ENCODE data around the gene TMEM50B. TPM values are rescaled to one million over a fixed set of nuclear protein-coding genes. Genes with fewer than 3 reads are reported as not detected.
"Not testable (repeated sequence)": the region's sequence is repeated elsewhere in the genome, so short reads cannot be mapped to it uniquely, and the experiment has no call there.

TMEM50B gene
- total and polyA plus RNA-seq, 3 donors from 2014 or later, result 57.8 to 115 (median 70.6) TPM

DNA sequence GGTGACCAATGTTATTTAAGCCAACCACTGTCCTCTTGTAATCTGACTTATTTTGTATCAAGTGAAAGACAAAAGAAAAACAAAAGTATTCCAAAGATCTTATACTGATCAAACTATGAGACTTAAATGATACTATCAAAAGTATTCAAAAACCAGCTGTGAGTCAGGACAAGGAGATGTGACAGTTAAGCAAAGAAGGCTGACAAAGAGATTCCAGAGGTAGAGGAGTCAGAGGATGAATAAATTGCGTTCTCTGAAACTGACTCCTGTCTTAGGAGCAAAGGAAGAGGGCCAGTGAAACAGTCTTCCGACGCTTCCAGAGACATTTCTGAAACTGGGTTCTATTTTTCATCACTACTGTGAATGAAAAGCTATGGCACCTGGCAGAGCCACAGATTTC lies 20.9 kb downstream of the TMEM50B start:
- Histone ChIP-seq H3K27me3 (no peaks in the 10 kb centered on the region), H3K4me3 (no peak overlapping the region), H3K4me1 (no peaks in the 10 kb centered on the region), H3K27ac (no peak overlapping the region), H3K9me3 (no peaks in the 10 kb centered on the region), H3K36me3 (ENCODE audit: low read depth, missing control alignments) (no peaks in the 10 kb centered on the region)
- WGBS, 2 donors, result 93 to 98% methylated on average over 3 of the region's 3 CpGs
- intact Hi-C loops (cut with DNase I; ENCODE audit: low total_unique reads), result no loop called here
- DNase-seq, result no peak
- no peak for TF ChIP-seq POLR2A (IDR thresholded peaks at IDR 0.05)
- TF ChIP-seq, protein P1, sequence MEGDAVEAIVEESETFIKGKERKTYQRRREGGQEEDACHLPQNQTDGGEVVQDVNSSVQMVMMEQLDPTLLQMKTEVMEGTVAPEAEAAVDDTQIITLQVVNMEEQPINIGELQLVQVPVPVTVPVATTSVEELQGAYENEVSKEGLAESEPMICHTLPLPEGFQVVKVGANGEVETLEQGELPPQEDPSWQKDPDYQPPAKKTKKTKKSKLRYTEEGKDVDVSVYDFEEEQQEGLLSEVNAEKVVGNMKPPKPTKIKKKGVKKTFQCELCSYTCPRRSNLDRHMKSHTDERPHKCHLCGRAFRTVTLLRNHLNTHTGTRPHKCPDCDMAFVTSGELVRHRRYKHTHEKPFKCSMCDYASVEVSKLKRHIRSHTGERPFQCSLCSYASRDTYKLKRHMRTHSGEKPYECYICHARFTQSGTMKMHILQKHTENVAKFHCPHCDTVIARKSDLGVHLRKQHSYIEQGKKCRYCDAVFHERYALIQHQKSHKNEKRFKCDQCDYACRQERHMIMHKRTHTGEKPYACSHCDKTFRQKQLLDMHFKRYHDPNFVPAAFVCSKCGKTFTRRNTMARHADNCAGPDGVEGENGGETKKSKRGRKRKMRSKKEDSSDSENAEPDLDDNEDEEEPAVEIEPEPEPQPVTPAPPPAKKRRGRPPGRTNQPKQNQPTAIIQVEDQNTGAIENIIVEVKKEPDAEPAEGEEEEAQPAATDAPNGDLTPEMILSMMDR (IDR thresholded peaks at IDR 0.05), result no peak

DNA sequence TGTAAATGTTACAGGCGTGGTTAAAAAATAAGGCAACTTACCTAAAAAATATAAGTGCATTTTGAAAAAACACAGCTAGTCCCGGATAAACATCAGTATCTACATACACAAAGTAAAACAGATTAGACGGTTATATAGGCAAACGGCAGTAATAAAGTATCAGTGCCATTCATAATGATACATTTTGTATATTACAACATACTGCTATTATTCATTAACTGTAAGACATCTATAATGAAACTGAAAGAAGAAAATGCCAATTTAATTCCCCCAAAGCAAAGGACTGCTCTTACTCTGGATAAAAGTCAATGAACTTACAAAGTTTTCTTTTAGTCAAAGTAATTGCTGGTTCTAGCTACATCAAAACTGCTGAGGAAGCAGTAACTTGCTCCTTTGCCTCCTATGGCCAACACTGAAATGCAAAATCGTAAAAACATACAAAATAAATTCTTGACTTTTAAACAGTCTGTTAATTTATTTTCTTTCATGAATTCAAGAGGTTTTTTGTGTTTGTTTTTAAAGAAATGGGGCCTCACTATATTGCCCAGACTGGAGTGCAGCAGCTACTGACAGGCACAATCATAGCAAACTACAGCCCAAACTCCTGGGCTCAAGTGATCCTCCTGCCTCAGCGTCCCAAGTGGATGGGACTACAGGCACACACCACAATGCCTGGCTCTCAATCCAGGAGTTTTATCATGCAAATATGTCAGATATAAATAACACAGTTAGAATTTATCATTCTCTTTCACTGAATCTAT lies 23.9 kb downstream of the TMEM50B start:
- intact Hi-C loops (cut with DNase I; ENCODE audit: low total_unique reads), result no loop called here
- Histone ChIP-seq H3K36me3 (ENCODE audit: low read depth, missing control alignments) (no peaks in the 10 kb centered on the region), H3K4me3 (no peak overlapping the region), H3K27ac (no peak overlapping the region), H3K27me3 (no peaks in the 10 kb centered on the region), H3K4me1 (no peaks in the 10 kb centered on the region), H3K9me3 (no peaks in the 10 kb centered on the region)
- 71 to 75% methylated on average over 6 of the region's 6 CpGs for WGBS, 2 donors
- DNase-seq, result no peak
- TF ChIP-seq, protein P1 (IDR thresholded peaks at IDR 0.05), result no peak
- no peak for TF ChIP-seq POLR2A (IDR thresholded peaks at IDR 0.05)

DNA sequence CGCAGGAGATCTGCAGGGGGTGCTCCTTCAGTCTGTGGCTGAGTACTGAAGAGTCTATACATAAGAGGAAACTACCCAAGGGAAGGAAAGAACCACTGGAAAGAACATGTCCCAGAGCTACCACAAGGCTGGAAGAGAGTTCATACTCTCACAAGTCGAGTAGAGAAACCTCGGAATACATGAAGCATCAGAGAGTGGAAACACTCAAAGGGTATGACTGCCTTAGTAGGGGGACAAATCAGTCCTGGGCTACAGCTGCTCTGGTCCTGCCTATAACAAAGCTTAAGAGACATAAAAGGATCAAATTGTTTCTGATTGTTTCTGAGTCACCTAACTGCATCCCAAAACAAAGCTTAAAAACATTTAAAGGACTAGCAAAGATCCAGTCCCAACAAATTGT lies 27.4 kb downstream of the TMEM50B start:
- Histone ChIP-seq H3K4me1 (no peaks in the 10 kb centered on the region), H3K27me3 (no peaks in the 10 kb centered on the region), H3K36me3 (ENCODE audit: low read depth, missing control alignments) (no peaks in the 10 kb centered on the region), H3K27ac (no peak overlapping the region), H3K4me3 (no peak overlapping the region), H3K9me3 (no peaks in the 10 kb centered on the region)
- WGBS, 2 donors, result 86 to 90% methylated on average over 3 of the region's 3 CpGs
- intact Hi-C loops (cut with DNase I; ENCODE audit: low total_unique reads), result no loop called here
- no peak for TF ChIP-seq POLR2A (IDR thresholded peaks at IDR 0.05)
- TF ChIP-seq, protein P1 (IDR thresholded peaks at IDR 0.05), result no peak
- no peak for DNase-seq

DNA sequence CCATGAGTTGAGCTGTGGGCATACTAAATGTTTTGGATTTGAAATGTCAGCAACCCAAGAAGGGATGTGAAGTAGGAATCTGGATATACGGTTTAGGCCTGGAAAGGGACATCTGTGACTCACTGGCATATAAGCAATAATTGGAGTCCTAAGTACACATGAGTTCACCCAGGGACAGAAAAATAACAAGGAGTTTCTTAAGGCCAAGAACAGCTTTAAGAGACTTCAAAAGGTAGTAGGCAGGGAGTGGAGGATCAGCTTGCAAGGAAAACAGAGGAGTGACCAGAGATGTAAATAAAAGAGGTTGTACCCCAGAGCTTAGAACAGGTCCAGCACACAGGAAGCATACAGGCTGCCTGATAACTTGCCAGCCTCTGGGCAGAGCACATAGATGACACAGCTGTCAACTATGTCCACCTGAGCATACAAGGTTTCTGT lies 28.1 kb downstream of the TMEM50B start:
- Histone ChIP-seq H3K4me3 (no peak overlapping the region), H3K4me1 (no peaks in the 10 kb centered on the region), H3K27ac (no peak overlapping the region), H3K27me3 (no peaks in the 10 kb centered on the region), H3K36me3 (ENCODE audit: low read depth, missing control alignments) (no peaks in the 10 kb centered on the region), H3K9me3 (no peaks in the 10 kb centered on the region)
- 85 to 96% methylated on average over 1 of the region's 1 CpG for WGBS, 2 donors
- DNase-seq, result no peak
- intact Hi-C loops (cut with DNase I; ENCODE audit: low total_unique reads), result no loop called here
- TF ChIP-seq, protein P1 (IDR thresholded peaks at IDR 0.05), result no peak
- TF ChIP-seq POLR2A (IDR thresholded peaks at IDR 0.05), result no peak

DNA sequence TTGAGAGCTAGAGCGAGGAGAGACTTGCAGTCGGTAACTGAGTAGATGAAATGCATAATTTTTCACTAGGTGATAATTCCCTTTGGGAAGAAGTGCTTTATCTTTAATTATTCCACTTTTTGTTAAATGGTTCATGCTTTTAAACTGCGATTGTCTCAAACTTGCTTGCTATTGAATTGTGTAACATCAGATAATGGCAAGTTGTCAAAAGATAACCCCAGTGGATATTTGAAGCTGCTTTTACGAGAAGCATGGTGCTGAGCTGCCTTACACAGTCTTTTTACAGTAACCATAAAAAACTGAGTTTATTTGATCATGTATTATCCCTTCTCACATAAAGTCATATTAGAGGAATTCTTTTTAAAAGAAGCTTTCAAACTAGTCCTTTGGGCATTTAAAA lies 30.2 kb downstream of the TMEM50B start:
- no peaks in the 10 kb centered on the region for H3K9me3 ChIP-seq
- no peaks in the 10 kb centered on the region for H3K27me3 ChIP-seq
- TF ChIP-seq, protein P1 (IDR thresholded peaks at IDR 0.05), result no peak
- no peak for TF ChIP-seq POLR2A (IDR thresholded peaks at IDR 0.05)
- intact Hi-C loops (cut with DNase I; ENCODE audit: low total_unique reads), result no loop called here
- H3K4me1 ChIP-seq, result peaks cover 4% of the 10 kb centered on the region
- H3K36me3 ChIP-seq (ENCODE audit: low read depth, missing control alignments), result no peaks in the 10 kb centered on the region
- DNase-seq, result no peak
- WGBS, 2 donors, result 79 to 84% methylated on average over 4 of the region's 4 CpGs
- no peak overlapping the region for H3K4me3 ChIP-seq
- H3K27ac ChIP-seq, result no peak overlapping the region

DNA sequence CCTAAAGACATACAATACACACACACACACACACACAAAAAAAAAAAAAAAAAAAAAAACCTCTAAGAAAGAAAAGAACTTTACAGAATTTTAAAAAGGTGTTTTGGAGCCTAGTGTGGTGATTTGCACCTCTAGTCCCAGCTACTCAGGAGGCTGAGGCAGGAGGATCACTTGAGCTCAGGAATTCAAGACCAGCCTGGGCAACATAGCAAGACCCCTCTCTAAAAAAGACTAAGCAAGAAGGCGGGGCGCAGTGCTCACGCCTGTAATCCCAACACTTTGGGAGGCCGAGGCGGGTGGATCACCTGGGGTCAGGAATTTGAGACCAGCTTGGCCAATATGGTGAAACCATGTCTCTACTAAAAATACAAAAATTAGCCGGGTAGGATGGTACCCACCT lies 33.2 kb downstream of the TMEM50B start:
- H3K27me3 ChIP-seq; DNase-seq; H3K4me3 ChIP-seq; H3K9me3 ChIP-seq; H3K27ac ChIP-seq; H3K4me1 ChIP-seq; intact Hi-C loops (cut with DNase I; ENCODE audit: low total_unique reads); H3K36me3 ChIP-seq (ENCODE audit: low read depth, missing control alignments): not testable (repeated sequence)
- whole genome bisulfite sequencing, 2 donors, result 95 to 97% methylated on average over 6 of the region's 6 CpGs

Measured in testis (tissue), 3 donors.